ENCODE measurements around the gene REPIN1.
A peak's percentile ranks its signal among the peaks of the same experiment; 100 is the strongest.

Gene REPIN1

DNA sequence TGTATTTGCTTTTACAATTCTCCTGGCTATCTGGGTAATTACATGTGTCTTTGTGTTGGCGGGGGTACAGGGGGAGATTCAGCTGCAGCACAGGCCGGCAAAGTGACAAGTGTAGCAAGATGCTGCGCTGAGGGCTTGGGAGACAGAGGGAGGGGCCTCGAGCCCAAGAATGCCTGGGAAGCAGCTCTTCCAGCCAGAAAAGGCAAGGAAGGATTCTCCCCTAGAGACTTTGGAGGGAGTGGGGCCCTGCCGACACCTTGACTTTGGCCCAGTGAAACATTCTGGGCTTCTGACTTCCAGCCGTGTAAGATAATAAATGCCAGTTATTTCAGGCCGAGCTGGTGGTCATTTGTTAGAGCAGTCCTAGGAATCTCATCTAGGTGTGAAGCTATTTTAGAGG lies 7.2 kb upstream of the REPIN1 start:
- ChIA-PET POLR2A (no interaction called here), CTCF (no interaction called here)
- no peak overlapping the region for H3K4me3 ChIP-seq (ENCODE audit: low read depth, low read length)
- H3K27ac ChIP-seq (ENCODE audit: extremely low read depth, low read depth, low read length), result no peak overlapping the region
- no peaks in the 10 kb centered on the region for H3K9me3 ChIP-seq (ENCODE audit: control insufficient read depth, insufficient read depth, low read depth, low read length)
- no peaks in the 10 kb centered on the region for H3K4me1 ChIP-seq (ENCODE audit: control insufficient read depth, insufficient read depth, low read length)
- no peaks in the 10 kb centered on the region for H3K36me3 ChIP-seq (ENCODE audit: control insufficient read depth in 2 of 2, insufficient read depth in 1 of 2, low read length in 2 of 2)
- TF ChIP-seq ZNF341 (tag by site-specific recombination; IDR thresholded peaks at IDR 0.05; ENCODE audit: low read depth) (peak; percentile 74), ZNF366 (tag by site-specific recombination; conservative IDR thresholded peaks at IDR 0.05) (no peak)

DNA sequence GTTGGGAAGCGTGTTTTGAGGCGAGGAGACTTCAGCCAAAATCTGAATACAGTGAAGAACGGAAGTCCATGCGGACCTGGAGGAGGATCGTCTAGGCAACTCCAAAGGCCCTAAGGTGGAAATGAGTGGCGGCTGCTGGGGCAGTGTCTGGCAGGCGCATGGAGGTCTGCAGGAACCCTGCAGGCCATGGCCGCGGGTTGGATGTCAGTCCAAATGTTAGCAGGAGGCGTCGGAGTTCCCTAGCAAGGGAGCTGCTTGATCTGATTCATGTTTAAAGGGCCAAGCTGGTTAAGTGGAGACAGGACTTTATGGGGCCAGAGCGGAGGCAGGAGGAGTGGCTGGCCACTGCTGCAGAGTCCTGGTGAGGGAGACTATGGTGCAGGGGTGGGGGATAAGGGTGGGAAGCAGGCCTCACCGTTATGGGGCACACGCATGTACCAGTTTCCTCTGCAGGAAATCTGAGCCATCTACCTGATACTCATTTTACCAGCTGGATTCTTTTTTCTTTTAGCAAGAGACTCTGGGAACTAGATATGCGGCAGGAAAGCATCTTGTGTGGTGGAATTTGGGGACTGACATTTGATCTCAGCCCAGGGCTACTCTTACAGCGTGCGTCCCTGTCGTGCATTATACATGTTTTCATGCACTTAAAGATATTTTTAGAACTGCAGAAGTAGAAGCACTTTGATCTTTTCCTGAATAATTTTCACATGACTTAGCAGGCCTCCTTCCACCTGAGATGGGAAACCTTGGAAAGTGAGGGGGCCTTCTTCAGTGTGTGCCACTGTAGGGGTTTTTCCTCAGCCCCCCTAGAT lies 6.6 kb upstream of the REPIN1 start:
- POLR2A ChIA-PET, result no interaction called here
- Histone ChIP-seq H3K4me1 (ENCODE audit: control insufficient read depth, insufficient read depth, low read length) (no peaks in the 10 kb centered on the region), H3K27ac (ENCODE audit: extremely low read depth, low read depth, low read length) (no peak overlapping the region)

DNA sequence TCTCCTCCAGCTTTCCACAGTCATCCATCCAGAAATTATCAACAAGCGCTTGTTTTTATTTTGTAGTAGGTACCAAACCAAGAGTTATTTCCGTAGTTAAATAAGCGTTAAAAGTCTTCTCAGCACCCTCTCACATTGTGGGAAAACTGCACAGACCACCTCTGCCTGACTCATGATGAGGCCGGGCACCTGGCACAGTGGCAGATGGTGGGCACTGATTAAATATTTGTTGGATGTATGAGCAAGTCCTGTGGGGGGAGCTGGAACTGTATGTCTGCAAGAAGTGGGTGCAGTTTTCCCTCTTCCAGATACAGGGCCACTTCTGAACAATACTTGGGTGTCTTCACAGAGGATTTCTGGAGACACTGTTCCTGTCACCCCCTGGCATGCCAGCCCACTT lies 5.3 kb upstream of the REPIN1 start:
- Histone ChIP-seq H3K27ac (ENCODE audit: extremely low read depth, low read depth, low read length) (no peak overlapping the region), H3K4me1 (ENCODE audit: control insufficient read depth, insufficient read depth, low read length) (no peaks in the 10 kb centered on the region), H3K36me3 (ENCODE audit: control insufficient read depth in 2 of 2, insufficient read depth in 1 of 2, low read length in 2 of 2) (no peaks in the 10 kb centered on the region), H3K9me3 (ENCODE audit: control insufficient read depth, insufficient read depth, low read depth, low read length) (no peaks in the 10 kb centered on the region), H3K4me3 (ENCODE audit: low read depth, low read length) (no peak overlapping the region)
- TF ChIP-seq, protein P1, sequence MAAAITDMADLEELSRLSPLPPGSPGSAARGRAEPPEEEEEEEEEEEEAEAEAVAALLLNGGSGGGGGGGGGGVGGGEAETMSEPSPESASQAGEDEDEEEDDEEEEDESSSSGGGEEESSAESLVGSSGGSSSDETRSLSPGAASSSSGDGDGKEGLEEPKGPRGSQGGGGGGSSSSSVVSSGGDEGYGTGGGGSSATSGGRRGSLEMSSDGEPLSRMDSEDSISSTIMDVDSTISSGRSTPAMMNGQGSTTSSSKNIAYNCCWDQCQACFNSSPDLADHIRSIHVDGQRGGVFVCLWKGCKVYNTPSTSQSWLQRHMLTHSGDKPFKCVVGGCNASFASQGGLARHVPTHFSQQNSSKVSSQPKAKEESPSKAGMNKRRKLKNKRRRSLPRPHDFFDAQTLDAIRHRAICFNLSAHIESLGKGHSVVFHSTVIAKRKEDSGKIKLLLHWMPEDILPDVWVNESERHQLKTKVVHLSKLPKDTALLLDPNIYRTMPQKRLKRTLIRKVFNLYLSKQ (tag by site-specific recombination; IDR thresholded peaks at IDR 0.05; ENCODE audit: borderline replicate concordance), result no peak
- TF ChIP-seq SP2 (tag by site-specific recombination; IDR thresholded peaks at IDR 0.05) (no peak), ZNF366 (tag by site-specific recombination; conservative IDR thresholded peaks at IDR 0.05) (no peak), ZNF223 (tag by site-specific recombination; IDR thresholded peaks at IDR 0.05) (no peak), ZBTB48 (tag by site-specific recombination; IDR thresholded peaks at IDR 0.05) (no peak), ZEB2 (tag by site-specific recombination; IDR thresholded peaks at IDR 0.05) (no peak), SETDB1 (IDR thresholded peaks at IDR 0.05; ENCODE audit: insufficient read length, low read length) (no peak), ZNF501 (tag by site-specific recombination; IDR thresholded peaks at IDR 0.05) (no peak), OSR2 (tag by site-specific recombination; IDR thresholded peaks at IDR 0.05) (no peak), ZNF426 (tag by site-specific recombination; IDR thresholded peaks at IDR 0.05) (no peak)
- TF ChIP-seq, protein P2, sequence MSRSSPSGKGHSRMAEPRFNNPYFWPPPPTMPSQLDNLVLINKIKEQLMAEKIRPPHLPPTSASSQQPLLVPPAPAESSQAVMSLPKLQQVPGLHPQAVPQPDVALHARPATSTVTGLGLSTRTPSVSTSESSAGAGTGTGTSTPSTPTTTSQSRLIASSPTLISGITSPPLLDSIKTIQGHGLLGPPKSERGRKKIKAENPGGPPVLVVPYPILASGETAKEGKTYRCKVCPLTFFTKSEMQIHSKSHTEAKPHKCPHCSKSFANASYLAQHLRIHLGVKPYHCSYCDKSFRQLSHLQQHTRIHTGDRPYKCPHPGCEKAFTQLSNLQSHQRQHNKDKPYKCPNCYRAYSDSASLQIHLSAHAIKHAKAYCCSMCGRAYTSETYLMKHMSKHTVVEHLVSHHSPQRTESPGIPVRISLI (tag by site-specific recombination; IDR thresholded peaks at IDR 0.05), result no peak
- POLR2A ChIA-PET, result no interaction called here
- CTCF ChIA-PET, result no interaction called here

More for the DNA sequence above, 6.6 kb upstream of the REPIN1 start:
- CTCF ChIA-PET, result no interaction called here
- TF ChIP-seq ZNF600 (tag by site-specific recombination; IDR thresholded peaks at IDR 0.05) (peak; percentile 75), ZNF560 (tag by site-specific recombination; IDR thresholded peaks at IDR 0.05; ENCODE audit: borderline replicate concordance) (no peak), ZNF623 (tag by site-specific recombination; IDR thresholded peaks at IDR 0.05) (no peak), TCF7L2 (IDR thresholded peaks at IDR 0.05; ENCODE audit: borderline replicate concordance, low read depth, low read length) (peak; percentile 72), WT1 (tag by site-specific recombination; IDR thresholded peaks at IDR 0.05) (peak; percentile 13; the same call in 1 of the 2 replicates), ZNF366 (tag by site-specific recombination; conservative IDR thresholded peaks at IDR 0.05) (no peak)
- TF ChIP-seq, protein P3, sequence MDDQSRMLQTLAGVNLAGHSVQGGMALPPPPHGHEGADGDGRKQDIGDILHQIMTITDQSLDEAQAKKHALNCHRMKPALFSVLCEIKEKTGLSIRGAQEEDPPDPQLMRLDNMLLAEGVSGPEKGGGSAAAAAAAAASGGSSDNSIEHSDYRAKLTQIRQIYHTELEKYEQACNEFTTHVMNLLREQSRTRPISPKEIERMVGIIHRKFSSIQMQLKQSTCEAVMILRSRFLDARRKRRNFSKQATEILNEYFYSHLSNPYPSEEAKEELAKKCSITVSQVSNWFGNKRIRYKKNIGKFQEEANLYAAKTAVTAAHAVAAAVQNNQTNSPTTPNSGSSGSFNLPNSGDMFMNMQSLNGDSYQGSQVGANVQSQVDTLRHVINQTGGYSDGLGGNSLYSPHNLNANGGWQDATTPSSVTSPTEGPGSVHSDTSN (CRISPR knock-in tag; IDR thresholded peaks at IDR 0.05), result no peak
- TF ChIP-seq, protein P4, sequence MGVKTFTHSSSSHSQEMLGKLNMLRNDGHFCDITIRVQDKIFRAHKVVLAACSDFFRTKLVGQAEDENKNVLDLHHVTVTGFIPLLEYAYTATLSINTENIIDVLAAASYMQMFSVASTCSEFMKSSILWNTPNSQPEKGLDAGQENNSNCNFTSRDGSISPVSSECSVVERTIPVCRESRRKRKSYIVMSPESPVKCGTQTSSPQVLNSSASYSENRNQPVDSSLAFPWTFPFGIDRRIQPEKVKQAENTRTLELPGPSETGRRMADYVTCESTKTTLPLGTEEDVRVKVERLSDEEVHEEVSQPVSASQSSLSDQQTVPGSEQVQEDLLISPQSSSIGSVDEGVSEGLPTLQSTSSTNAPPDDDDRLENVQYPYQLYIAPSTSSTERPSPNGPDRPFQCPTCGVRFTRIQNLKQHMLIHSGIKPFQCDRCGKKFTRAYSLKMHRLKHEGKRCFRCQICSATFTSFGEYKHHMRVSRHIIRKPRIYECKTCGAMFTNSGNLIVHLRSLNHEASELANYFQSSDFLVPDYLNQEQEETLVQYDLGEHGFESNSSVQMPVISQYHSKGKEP (tag by site-specific recombination; IDR thresholded peaks at IDR 0.05), result peak; percentile 70
- TF ChIP-seq, protein P5, sequence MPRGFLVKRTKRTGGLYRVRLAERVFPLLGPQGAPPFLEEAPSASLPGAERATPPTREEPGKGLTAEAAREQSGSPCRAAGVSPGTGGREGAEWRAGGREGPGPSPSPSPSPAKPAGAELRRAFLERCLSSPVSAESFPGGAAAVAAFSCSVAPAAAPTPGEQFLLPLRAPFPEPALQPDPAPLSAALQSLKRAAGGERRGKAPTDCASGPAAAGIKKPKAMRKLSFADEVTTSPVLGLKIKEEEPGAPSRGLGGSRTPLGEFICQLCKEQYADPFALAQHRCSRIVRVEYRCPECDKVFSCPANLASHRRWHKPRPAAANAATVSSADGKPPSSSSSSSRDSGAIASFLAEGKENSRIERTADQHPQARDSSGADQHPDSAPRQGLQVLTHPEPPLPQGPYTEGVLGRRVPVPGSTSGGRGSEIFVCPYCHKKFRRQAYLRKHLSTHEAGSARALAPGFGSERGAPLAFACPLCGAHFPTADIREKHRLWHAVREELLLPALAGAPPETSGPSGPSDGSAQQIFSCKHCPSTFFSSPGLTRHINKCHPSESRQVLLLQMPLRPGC (tag by site-specific recombination; IDR thresholded peaks at IDR 0.05), result peak; percentile 76; the same call in 1 of the 2 replicates
- Histone ChIP-seq H3K4me3 (ENCODE audit: low read depth, low read length) (no peak overlapping the region), H3K9me3 (ENCODE audit: control insufficient read depth, insufficient read depth, low read depth, low read length) (no peaks in the 10 kb centered on the region), H3K36me3 (ENCODE audit: control insufficient read depth in 2 of 2, insufficient read depth in 1 of 2, low read length in 2 of 2) (no peaks in the 10 kb centered on the region)
